Glutamatergic neuron (in vitro differentiated cells): ENCODE measurements around the gene RNF141. TPM values are rescaled to one million over a fixed set of nuclear protein-coding genes. Genes with fewer than 3 reads are reported as not detected.

Experiments
- DNase-seq: peaks from one replicate; pipeline ENCODE4 v3.0.0; 2022
- H3K27ac Mint-ChIP-seq: one replicate; pipeline ENCODE4 v1.8.0; 2020; ENCODE audit warnings: mild to moderate bottlenecking, mixed read lengths, inconsistent platforms; ENCODE audit not compliant: unreplicated experiment
- H3K27me3 Mint-ChIP-seq: one replicate; pipeline ENCODE4 v1.8.0; 2020; ENCODE audit warnings: mild to moderate bottlenecking, moderate library complexity, mixed read lengths, inconsistent platforms; ENCODE audit not compliant: unreplicated experiment
- H3K36me3 Mint-ChIP-seq: one replicate; pipeline ENCODE4 v1.8.0; 2020; ENCODE audit warnings: mild to moderate bottlenecking, mixed read lengths, inconsistent platforms; ENCODE audit not compliant: unreplicated experiment
- H3K4me1 Mint-ChIP-seq: one replicate; pipeline ENCODE4 v1.8.0; 2020; ENCODE audit warnings: mild to moderate bottlenecking, low read depth, mixed read lengths, inconsistent platforms; ENCODE audit not compliant: unreplicated experiment
- H3K4me3 Mint-ChIP-seq: one replicate; pipeline ENCODE4 v1.8.0; 2020; ENCODE audit warnings: mild to moderate bottlenecking, mixed read lengths, inconsistent platforms; ENCODE audit not compliant: unreplicated experiment
- H3K9me3 Mint-ChIP-seq: one replicate; pipeline ENCODE4 v1.8.0; 2020; ENCODE audit warnings: mild to moderate bottlenecking, moderate library complexity, mixed read lengths, inconsistent platforms; ENCODE audit not compliant: unreplicated experiment
- total RNA-seq: library from RNA; stranded (reverse); fragmentation: NEBNext Ultra II Directional; extraction: Animal tissue kit (Norgen Biotek cat#: 25700); gene quantifications from one replicate; pipeline ENCODE4 v1.2.1, GENCODE V29; 2021; ENCODE audit not compliant: unreplicated experiment
- TF ChIP-seq, protein P1 (sequence below): fragments of 200-600 bp; sonication (generic); IDR thresholded peaks from one replicate; pipeline ENCODE4 v1.5.0; 2021; ENCODE audit not compliant: partially characterized antibody, unreplicated experiment

Gene RNF141
- total RNA-seq, 1 donor from 2014 or later: 14.2 TPM

DNA sequence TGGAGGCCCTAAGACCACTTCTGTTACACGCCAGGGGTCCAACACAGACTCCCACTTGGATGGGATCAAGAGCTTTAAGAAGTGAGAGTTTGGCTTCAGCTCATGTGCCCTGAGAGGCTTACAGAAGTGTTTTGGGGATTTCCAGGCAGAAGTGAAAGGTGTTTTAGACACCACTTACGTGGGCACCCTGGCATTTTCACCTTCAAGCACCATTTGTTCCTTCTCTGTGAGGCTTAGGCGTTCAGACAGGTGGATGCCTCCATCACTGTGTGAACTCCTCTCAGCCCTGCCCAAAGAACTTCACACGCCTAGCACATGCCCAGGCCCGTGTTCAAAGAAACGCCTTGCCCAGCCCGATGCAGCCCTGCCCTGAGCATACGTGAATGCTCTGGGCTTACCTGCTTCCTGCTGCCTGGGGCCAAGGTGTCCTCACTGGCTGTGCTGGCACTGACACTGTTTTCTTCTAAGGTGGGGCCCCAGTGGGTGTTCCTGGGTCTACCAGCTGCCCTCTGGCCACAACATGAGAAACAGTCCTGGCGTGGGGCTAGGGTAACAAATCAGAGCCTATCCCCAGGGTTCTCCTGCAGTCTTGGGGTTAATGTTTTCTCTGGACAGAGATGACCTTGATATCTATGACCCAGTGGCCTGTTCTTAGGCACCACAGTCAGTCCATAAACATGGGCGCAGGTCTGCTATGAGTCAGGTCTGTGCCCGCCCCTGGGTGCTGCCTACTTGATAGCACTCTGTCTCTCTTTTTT is 51.9 kb downstream of the RNF141 start:
- H3K4me1 Mint-ChIP-seq: no peaks in the 10 kb centered on the region
- no peaks in the 10 kb centered on the region for H3K9me3 Mint-ChIP-seq
- peaks cover 11% of the 10 kb centered on the region for H3K36me3 Mint-ChIP-seq
- H3K4me3 Mint-ChIP-seq: no peak overlapping the region
- no peak overlapping the region for H3K27ac Mint-ChIP-seq
- H3K27me3 Mint-ChIP-seq: peaks cover 2% of the 10 kb centered on the region
- TF ChIP-seq, protein P1, sequence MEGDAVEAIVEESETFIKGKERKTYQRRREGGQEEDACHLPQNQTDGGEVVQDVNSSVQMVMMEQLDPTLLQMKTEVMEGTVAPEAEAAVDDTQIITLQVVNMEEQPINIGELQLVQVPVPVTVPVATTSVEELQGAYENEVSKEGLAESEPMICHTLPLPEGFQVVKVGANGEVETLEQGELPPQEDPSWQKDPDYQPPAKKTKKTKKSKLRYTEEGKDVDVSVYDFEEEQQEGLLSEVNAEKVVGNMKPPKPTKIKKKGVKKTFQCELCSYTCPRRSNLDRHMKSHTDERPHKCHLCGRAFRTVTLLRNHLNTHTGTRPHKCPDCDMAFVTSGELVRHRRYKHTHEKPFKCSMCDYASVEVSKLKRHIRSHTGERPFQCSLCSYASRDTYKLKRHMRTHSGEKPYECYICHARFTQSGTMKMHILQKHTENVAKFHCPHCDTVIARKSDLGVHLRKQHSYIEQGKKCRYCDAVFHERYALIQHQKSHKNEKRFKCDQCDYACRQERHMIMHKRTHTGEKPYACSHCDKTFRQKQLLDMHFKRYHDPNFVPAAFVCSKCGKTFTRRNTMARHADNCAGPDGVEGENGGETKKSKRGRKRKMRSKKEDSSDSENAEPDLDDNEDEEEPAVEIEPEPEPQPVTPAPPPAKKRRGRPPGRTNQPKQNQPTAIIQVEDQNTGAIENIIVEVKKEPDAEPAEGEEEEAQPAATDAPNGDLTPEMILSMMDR: no peak
- no peak for DNase-seq

- Mint-ChIP-seq H3K27me3 (peaks cover 2% of the 10 kb centered on the region), H3K4me1 (no peaks in the 10 kb centered on the region), H3K4me3 (no peak overlapping the region), H3K9me3 (no peaks in the 10 kb centered on the region), H3K36me3 (peaks cover 7% of the 10 kb centered on the region), H3K27ac (no peak overlapping the region)
- DNase-seq: no peak
- TF ChIP-seq, protein P1: no peak
Observed at GRCh38 chr11:10488121-10488933, 52.7 kb downstream of the RNF141 start.

DNA sequence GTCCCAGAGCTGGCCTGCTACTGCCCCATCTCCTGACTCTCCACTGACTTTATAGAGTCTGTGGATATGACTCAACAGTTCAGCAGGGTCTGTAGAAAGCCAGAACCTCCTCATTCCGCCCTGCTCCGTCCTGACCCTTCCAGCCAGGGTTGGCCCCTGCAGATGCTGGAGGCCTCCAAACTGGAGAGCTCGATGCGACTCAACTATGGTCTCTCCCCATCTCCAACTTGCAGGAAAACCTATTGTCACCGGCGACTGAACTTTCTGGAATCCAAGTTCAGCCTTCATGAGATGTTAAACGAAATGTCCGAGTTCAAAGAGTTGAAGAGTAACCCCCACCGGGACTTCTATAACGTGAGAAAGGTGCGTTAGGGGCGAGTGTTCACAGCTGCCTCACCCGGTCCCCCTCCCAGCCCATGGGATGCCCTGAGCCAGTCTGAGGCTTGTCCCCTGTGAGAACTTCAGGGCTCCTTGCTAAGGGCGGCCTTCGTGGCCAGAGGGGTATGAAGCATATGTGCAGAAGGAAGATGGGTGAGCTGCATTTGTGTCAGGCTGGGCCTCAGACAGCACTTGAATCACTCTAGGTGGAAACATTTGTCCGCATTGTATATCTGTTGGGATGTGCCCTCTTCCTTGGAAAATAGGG is 53.9 kb downstream of the RNF141 start:
- no peaks in the 10 kb centered on the region for H3K4me1 Mint-ChIP-seq
- DNase-seq: no peak
- TF ChIP-seq, protein P1: no peak
- no peaks in the 10 kb centered on the region for H3K9me3 Mint-ChIP-seq
- H3K4me3 Mint-ChIP-seq: no peak overlapping the region
- peaks cover 2% of the 10 kb centered on the region for H3K27me3 Mint-ChIP-seq
- no peak overlapping the region for H3K27ac Mint-ChIP-seq
- no peaks in the 10 kb centered on the region for H3K36me3 Mint-ChIP-seq

DNA sequence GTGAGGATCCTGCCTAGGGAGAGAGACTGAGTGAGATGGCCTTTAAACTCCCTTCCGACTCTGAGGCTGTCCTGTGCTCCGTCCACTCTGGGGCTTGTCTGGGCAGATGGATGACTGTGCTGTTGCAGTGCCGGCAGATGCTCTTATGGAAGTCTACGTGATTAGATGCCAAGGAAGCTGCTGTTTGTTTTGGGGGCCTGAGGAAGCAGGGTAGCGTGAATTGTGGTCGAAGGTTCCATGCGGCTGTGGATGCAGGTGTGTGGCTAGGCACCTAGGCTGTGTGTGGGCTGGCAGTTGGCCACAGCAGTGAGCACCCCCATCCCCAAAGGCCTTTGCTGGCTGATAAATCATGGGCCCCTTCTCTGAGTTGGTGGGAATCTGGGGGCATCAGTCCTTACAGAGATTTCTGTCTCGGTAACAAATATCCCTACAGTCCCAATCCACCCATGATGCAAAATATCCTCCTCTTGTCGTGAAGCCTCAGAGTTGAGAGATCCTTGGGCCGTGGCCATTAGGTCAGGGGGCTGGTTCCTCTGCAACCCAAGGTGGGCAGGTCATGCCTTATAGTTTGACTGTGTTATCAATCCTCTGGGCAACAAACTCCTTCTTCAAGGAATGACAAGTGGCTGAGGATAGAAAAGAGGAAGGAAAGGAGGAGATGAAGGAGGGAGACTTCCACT is 54.7 kb downstream of the RNF141 start:
- H3K27ac Mint-ChIP-seq: no peak overlapping the region
- H3K36me3 Mint-ChIP-seq: no peaks in the 10 kb centered on the region
- H3K4me3 Mint-ChIP-seq: no peak overlapping the region
- no peaks in the 10 kb centered on the region for H3K9me3 Mint-ChIP-seq
- TF ChIP-seq, protein P1: no peak
- H3K27me3 Mint-ChIP-seq: no peaks in the 10 kb centered on the region
- H3K4me1 Mint-ChIP-seq: peaks cover 3% of the 10 kb centered on the region
- no peak for DNase-seq
